Measurements from ENCODE around the gene MDC1. TPM values are rescaled to one million over a fixed set of nuclear protein-coding genes. Genes with fewer than 3 reads are reported as not detected.
"Not testable (repeated sequence)": the region's sequence is repeated elsewhere in the genome, so short reads cannot be mapped to it uniquely, and the experiment has no call there.

Gene MDC1
- polyA plus RNA-seq: 10 to 100 TPM in 1 of 3 donors, 1 to 10 TPM in 1, not detected in 1; 3.0 to 16.5 TPM

- peaks cover 5 to 18% (median 6%) of the 10 kb centered on the region in 3 donors for H3K36me3 Mint-ChIP-seq
- peak within 1 kb of the TSS; percentile 96 to 100 (median 100) for H3K27ac Mint-ChIP-seq
- peaks cover 58 to 68% of the 10 kb centered on the region in 2 donors for H3K4me1 Mint-ChIP-seq
- peak; percentile 99 to 100 (median 100) for DNase-seq
- H3K9me3 Mint-ChIP-seq: no peaks in the 10 kb centered on the region
- H3K27me3 Mint-ChIP-seq (ENCODE audit: low read depth in 3 of 3): peaks cover 24 to 29% (median 27%) of the 10 kb centered on the region in 3 donors
- H3K4me3 Mint-ChIP-seq: peak within 1 kb of the TSS; percentile 92 to 99 (median 99)
Measured at GRCh38 chr6:30717129-30717844, at the start of gene MDC1. TSS of gene MDC1 (minus strand) at chr6:30717281. CDS start at chr6:30715175, 2,106 bp downstream.

DNA sequence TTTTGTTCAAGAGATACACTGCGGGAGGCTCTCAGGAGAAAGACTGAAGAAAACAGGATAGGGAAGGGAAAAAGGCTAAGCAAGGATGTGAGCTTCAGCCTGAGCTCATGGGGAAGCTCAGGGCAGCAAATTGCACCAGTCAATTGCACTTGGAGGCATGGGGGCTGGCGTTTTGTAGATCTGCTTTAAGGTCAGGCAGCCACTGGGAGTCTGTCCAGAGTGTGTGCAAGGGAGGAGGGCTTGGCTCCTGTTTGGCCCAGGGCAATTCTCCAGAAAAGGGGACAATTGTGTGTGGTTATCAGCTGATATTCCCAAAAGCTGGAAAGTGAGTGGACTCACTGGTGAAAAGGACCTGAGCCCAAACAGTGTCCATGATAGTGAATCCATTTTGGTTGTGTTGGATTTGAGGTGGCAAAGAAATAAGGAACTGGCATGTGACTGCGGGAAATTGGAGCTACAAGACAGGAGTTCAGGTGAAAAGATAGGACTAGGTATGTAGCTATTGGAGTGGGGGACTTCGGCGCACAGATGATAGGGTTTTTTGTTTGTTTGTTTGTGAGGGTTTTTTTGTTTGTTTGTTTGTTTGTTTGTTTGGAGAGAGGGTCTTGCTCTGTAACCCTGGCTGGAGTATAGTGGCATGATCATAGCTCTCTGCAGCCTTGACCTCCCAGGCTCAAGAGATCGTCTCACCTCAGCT is 49.5 kb upstream of the MDC1 start:
- no peak overlapping the region for H3K4me3 Mint-ChIP-seq

GRCh38 chr6:30765495-30765894 is 48.4 kb upstream of the MDC1 start:
- peaks cover 22 to 26% of the 10 kb centered on the region in 2 donors for H3K4me1 Mint-ChIP-seq
- DNase-seq; H3K27me3 Mint-ChIP-seq (ENCODE audit: low read depth in 3 of 3); H3K36me3 Mint-ChIP-seq; H3K27ac Mint-ChIP-seq; H3K9me3 Mint-ChIP-seq; H3K4me3 Mint-ChIP-seq: not testable (repeated sequence)

More for the DNA sequence above, 49.5 kb upstream of the MDC1 start:
- peak overlapping the region in 1 of 6 donors; percentile 67 for H3K27ac Mint-ChIP-seq
- peaks cover 22 to 26% of the 10 kb centered on the region in 2 donors for H3K4me1 Mint-ChIP-seq
- H3K9me3 Mint-ChIP-seq: no peaks in the 10 kb centered on the region
- H3K36me3 Mint-ChIP-seq: peaks cover 0 to 7% (median 0%) of the 10 kb centered on the region in 3 donors
- peaks cover 2 to 8% (median 6%) of the 10 kb centered on the region in 3 donors for H3K27me3 Mint-ChIP-seq (ENCODE audit: low read depth in 3 of 3)
- no peak for DNase-seq

GRCh38 chr6:30764490-30765043 is 47.5 kb upstream of the MDC1 start:
- peaks cover 15 to 18% of the 10 kb centered on the region in 2 donors for H3K4me1 Mint-ChIP-seq
- not testable (repeated sequence) for H3K27me3 Mint-ChIP-seq (ENCODE audit: low read depth in 3 of 3); H3K4me3 Mint-ChIP-seq; H3K27ac Mint-ChIP-seq; H3K36me3 Mint-ChIP-seq; DNase-seq; H3K9me3 Mint-ChIP-seq

DNA sequence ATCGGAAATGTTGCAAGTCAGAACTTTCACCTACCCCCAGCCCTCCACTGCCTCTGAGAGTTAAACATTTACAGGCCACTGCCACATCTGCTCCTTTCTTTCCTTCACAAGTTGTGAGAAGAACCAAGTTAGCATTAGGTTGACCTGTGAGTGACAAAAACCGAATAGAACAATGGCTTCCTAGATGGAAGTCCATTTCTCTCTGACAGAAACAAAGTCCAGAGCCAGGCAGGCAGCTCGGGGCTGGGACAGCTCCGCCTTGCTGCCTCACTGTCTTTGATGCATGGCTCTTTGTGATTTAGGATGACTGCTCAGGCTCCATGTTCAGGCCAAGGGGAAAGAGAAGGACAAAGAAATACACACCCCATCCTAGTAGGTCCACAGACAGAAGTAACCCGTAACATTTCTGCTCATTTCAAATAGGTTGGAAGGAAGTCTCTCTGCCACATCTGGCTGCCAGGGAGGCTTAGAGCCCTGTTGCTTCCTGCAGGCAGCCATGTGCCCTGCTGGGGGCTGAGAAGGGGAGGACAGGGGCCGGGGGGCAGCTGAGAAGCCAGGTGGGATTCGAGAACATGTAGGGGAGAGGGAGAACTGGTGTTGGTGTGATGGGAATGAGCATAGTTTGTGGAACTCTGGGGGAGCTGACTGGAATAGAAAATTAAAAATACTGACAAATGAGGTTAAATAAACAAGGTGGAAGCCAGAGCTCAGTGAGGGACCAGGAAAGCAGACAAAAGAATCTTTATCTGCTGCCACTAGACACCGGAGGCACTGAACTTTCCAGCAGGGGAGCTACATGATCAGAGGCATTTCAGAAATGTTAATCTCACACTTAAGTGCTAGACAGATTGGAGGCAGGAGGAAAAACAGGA is 46.8 kb upstream of the MDC1 start:
- H3K27ac Mint-ChIP-seq: no peak overlapping the region
- peaks cover 8 to 11% of the 10 kb centered on the region in 2 donors for H3K4me1 Mint-ChIP-seq
- DNase-seq: no peak
- no peak overlapping the region for H3K4me3 Mint-ChIP-seq
- H3K27me3 Mint-ChIP-seq (ENCODE audit: low read depth in 3 of 3): peaks cover 2 to 5% (median 2%) of the 10 kb centered on the region in 3 donors
- H3K36me3 Mint-ChIP-seq: peaks cover 0 to 7% (median 0%) of the 10 kb centered on the region in 3 donors
- H3K9me3 Mint-ChIP-seq: no peaks in the 10 kb centered on the region

DNA sequence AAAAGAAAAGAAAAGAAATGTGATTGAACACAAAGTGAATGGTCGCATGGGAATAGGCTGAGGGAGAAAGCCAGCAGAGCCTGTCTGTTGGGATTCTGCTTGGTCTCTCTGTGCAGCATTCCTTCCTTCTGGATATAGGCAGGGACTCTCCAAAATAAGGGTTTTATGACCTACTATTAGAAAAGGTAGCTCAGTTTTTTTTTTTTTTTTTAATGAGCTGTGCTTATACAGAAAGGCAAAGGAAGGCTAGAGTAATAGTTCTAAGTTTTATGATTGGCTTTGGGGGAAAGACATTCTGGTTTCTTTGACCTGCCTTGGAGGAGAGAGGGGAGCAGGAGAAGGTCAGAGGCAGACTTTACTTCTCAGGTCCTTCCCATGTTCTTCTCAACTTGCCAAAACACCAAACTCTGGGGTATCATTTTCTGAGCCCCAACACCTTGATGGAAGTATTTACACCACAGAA is 46.1 kb upstream of the MDC1 start:
- DNase-seq: no peak
- peaks cover 3 to 4% of the 10 kb centered on the region in 2 donors for H3K4me1 Mint-ChIP-seq
- H3K27ac Mint-ChIP-seq: no peak overlapping the region
- no peaks in the 10 kb centered on the region for H3K9me3 Mint-ChIP-seq
- no peak overlapping the region for H3K4me3 Mint-ChIP-seq
- H3K36me3 Mint-ChIP-seq: peaks cover 0 to 7% (median 0%) of the 10 kb centered on the region in 3 donors
- peaks cover 2 to 5% (median 2%) of the 10 kb centered on the region in 3 donors for H3K27me3 Mint-ChIP-seq (ENCODE audit: low read depth in 3 of 3)

GRCh38 chr6:30761791-30762429 is 44.8 kb upstream of the MDC1 start:
- Mint-ChIP-seq H3K9me3 (no peaks in the 10 kb centered on the region), H3K4me3 (no peak overlapping the region), H3K27me3 (ENCODE audit: low read depth in 3 of 3) (peaks cover 2 to 5% (median 4%) of the 10 kb centered on the region in 3 donors), H3K4me1 (no peaks in the 10 kb centered on the region), H3K27ac (no peak overlapping the region), H3K36me3 (peaks cover 0 to 7% (median 0%) of the 10 kb centered on the region in 3 donors)
- DNase-seq: no peak

GRCh38 chr6:30760549-30760948 is 43.5 kb upstream of the MDC1 start:
- no peak overlapping the region for H3K4me3 Mint-ChIP-seq
- H3K27ac Mint-ChIP-seq: no peak overlapping the region
- peaks cover 0 to 7% (median 0%) of the 10 kb centered on the region in 3 donors for H3K36me3 Mint-ChIP-seq
- DNase-seq: no peak
- no peaks in the 10 kb centered on the region for H3K9me3 Mint-ChIP-seq
- peaks cover 2 to 5% (median 2%) of the 10 kb centered on the region in 3 donors for H3K27me3 Mint-ChIP-seq (ENCODE audit: low read depth in 3 of 3)
- no peaks in the 10 kb centered on the region for H3K4me1 Mint-ChIP-seq

DNA sequence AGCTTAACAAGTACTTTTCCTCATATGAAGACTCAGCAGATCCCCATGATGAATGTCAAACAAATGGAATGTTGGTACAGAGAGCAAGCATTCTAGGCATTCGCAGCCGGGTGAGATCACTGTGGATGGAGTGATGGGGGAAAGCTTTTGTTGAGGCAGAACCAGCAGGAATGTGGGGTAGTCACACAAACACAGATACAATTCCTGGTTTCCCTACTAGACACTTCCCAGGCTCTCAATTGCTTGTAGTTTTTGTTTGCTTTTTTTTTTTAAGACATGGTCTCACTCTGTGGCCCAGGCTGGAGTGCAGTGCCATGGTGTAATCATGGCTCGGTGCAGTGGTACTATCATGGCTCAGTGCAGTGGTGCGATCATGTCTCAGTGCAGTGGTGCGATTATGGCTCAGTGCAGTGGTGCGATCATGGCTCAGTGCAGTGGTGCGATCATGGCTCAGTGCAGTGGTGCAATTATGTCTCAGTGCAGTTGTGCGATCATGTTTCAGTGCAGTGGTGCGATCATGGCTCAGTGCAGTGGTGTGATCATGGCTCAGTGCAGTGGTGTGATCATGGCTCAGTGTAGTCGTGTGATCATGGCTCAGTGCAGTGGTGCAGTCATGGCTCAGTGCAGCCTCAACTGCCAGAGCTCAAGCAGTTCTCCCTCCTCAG is 42.6 kb upstream of the MDC1 start:
- H3K4me1 Mint-ChIP-seq: no peaks in the 10 kb centered on the region
- H3K27ac Mint-ChIP-seq: no peak overlapping the region
- peak overlapping the region in 1 of 5 donors; percentile 18 for H3K4me3 Mint-ChIP-seq
- no peak for DNase-seq
- H3K9me3 Mint-ChIP-seq: no peaks in the 10 kb centered on the region
- peaks cover 2 to 5% (median 2%) of the 10 kb centered on the region in 3 donors for H3K27me3 Mint-ChIP-seq (ENCODE audit: low read depth in 3 of 3)
- peaks cover 0 to 7% (median 0%) of the 10 kb centered on the region in 3 donors for H3K36me3 Mint-ChIP-seq

- Mint-ChIP-seq H3K36me3 (no peaks in the 10 kb centered on the region), H3K4me3 (no peak overlapping the region), H3K9me3 (no peaks in the 10 kb centered on the region), H3K4me1 (no peaks in the 10 kb centered on the region), H3K27me3 (ENCODE audit: low read depth in 3 of 3) (peaks cover 0 to 5% (median 2%) of the 10 kb centered on the region in 3 donors), H3K27ac (no peak overlapping the region)
- no peak for DNase-seq
Measured at GRCh38 chr6:30757261-30757904, 40.3 kb upstream of the MDC1 start.

- not testable (repeated sequence) for H3K36me3 Mint-ChIP-seq; H3K27me3 Mint-ChIP-seq (ENCODE audit: low read depth in 3 of 3)
Measured at GRCh38 chr6:30756405-30757003, 39.4 kb upstream of the MDC1 start.

GRCh38 chr6:30754631-30755030 is 37.5 kb upstream of the MDC1 start:
- peaks cover 0 to 3% (median 2%) of the 10 kb centered on the region in 3 donors for H3K27me3 Mint-ChIP-seq (ENCODE audit: low read depth in 3 of 3)
- DNase-seq: no peak
- H3K4me1 Mint-ChIP-seq: no peaks in the 10 kb centered on the region
- H3K9me3 Mint-ChIP-seq: no peaks in the 10 kb centered on the region
- H3K4me3 Mint-ChIP-seq: no peak overlapping the region
- H3K27ac Mint-ChIP-seq: no peak overlapping the region
- H3K36me3 Mint-ChIP-seq: no peaks in the 10 kb centered on the region

More at GRCh38 chr6:30756405-30757003, 39.4 kb upstream of the MDC1 start:
- not testable (repeated sequence) for H3K4me3 Mint-ChIP-seq, H3K9me3 Mint-ChIP-seq, DNase-seq, H3K27ac Mint-ChIP-seq, H3K4me1 Mint-ChIP-seq

Data from immature natural killer cell (primary cell).